ENCODE measurements around the gene BRINP3.

Gene BRINP3

DNA sequence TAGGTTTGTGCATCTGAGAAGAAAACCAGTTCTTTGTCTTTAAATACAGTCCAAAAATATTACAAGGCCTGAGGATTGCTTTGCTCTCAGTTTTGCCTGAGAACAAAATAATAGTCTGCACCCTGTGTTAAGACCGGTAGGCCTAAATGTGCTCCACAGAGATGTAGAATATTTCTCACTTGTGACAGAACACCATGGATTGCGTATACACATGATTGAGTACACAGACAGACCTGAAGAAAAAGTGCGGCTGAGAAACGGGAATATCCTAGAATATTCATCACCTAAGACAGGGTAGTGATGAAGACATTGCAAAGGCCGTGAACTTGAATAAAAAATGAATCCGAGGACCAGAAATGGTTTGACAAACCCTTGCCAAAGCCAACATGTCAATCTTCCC is 155.4 kb downstream of the BRINP3 start:
- DNase-seq (ENCODE audit: low read depth), result no peak

DNA sequence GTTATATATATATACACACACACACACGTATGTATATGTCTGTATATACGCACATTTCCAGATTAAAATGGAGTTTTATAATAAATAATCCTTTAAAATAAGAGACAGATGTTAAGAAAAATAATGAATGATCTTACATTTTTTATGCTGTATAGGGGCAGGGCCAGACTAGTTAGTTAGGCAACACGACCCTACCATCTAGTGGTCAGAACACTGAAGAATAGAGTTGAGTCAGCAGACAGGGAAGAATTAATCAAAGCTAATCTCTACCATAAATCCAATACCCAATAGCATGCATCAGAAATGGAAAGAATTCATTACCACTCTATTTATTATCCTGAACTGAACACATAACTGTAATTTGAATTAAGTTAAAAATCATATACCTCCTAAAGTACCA is 156.7 kb downstream of the BRINP3 start:
- DNase-seq (ENCODE audit: low read depth), result peak; percentile 22

DNA sequence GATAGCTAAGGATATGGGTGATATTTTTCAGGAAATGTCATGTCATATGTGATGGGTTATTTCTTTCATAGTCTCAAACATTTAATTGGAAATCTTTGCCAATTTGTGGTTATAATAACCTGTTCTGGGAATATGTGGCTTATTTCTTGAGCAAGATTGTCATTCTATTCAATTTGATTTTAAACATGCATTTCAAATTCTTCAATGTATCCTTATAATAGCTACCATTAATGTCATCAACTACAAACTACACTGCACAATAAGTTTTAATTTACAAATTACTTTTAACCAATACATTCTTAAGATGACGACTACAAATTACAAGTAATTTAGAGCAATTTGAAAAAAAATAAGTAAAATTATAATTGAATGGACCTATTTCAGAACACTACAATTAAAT is 164.9 kb downstream of the BRINP3 start:
- DNase-seq (ENCODE audit: low read depth), result no peak

DNA sequence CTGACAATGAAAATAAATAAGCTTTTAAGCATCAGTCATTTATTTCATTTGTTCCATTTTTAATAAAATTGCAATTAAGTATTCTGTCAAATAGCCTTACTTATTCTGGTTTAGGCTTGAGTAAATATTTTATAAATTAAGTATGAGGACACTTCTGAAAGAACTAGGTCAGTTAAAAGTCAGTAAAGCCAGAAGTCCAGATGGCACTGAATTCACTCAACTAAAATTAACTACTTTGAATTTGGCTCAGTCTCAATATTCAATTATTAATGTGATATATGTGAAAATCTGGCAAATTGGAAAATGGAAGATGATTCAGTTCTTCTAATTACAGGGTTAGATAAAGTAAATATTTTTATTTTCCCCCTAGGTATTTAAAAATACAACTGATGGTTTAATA is 174.2 kb downstream of the BRINP3 start:
- DNase-seq (ENCODE audit: low read depth), result no peak

DNA sequence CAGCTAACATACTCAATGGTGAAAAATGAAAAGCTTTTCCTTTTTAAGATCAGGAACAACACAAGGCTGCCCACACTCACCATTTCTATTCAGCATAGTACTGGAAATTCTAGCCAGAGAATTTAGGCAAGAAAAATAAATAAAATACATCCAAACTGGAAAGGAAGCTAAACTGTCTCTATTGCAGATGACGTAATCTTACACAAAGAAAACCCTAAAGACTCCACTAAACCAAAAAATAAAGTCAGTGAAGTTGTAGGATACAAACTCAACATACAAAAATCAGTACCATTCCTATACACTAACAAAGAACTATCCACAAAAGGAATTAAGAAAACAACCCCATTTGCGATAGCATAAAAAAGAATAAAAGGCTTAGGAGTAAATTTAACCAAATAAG is 181.2 kb downstream of the BRINP3 start:
- DNase-seq (ENCODE audit: low read depth), result no peak

DNA sequence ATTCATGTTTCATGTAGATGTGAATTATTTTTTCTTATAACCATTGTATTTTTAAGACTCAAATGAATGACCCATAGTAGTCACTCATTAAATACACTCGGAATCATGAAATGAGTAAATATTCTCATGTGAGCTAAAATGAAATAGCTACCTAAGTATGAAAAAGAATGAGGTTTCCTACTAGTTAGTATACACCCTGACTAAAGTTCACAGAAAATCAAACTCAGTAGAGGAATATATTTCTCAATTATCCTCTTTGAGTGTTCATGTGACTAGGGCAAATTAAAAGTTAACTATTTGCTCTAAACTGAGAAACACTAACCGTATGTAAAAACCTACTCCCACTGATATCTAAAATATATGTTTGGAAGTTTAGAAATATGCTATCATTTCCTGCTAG is 187.8 kb downstream of the BRINP3 start:
- no peak for DNase-seq (ENCODE audit: low read depth)

DNA sequence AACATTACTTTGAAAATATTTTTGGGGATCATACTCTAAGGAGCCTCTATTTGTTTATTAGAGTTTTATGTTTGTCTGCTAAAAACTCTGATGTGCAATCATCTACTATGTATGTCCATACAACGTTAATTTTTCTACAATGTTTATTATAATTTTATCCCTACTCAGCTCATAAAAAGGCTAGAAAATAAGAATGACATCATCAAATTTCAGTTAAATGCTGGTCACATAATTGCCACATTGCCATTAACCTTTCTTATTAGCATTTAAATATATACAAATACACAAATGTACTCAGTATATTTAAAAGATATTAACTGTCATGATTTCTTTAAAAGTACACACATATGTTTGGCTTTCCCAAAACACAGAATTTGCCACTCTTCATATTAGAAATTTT is 191.6 kb downstream of the BRINP3 start:
- no peak for DNase-seq (ENCODE audit: low read depth)

DNA sequence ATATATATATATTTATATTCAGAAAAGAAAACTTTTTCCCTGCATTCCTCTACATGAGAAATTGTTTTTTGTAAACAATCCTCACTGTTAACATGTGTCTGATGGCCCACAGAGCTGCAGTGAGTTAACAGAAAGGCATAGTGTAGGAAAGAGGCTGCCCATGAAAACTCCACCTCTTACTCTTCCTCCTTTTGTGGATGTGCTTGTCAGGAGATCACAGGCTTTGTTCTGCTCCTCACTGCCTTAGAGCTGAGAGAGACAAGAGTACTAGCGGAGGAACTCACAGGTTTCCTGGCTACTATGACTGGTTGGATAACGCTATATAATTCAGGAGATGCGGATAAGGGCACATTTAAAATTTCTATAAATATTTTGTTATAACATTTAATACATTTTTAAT is 200.6 kb downstream of the BRINP3 start:
- no peak for DNase-seq (ENCODE audit: low read depth)

DNA sequence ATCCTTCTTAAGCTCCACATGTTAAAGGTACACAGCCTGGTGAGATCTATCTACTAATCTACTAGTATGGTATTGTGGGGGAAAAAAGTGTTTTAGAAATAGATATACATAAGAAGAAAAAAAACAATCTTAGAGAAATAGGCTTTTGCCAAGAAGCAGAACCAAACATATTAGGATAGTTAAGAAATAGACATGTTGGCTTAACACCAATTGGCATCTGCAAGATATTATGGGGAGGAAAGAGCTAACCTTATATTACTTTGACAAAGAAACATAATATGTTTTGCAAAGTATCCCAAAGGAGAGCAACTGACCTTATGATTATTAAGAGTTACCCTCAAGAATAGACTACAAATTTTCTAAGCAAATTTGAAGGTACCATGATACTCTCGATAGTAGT is 202.9 kb downstream of the BRINP3 start:
- no peak for DNase-seq (ENCODE audit: low read depth)

DNA sequence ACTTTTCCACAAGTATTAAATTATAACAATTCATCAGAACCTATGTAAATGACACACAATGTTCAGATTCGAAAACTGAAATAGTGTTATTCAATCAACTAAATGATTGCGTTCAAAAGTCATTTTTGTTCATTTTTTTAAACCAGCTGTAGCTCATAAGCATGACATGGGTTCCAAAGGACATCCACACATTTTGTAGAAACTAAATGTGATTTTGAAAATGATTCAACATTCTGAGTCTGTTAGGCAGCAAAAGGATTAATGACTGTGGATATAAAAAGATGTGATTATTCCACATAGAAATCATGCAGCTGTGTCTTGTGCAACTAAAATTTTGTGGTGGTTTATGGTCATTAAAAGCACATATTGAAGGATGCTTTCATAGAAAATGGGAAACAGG is 204.5 kb downstream of the BRINP3 start:
- DNase-seq (ENCODE audit: low read depth), result no peak

DNA sequence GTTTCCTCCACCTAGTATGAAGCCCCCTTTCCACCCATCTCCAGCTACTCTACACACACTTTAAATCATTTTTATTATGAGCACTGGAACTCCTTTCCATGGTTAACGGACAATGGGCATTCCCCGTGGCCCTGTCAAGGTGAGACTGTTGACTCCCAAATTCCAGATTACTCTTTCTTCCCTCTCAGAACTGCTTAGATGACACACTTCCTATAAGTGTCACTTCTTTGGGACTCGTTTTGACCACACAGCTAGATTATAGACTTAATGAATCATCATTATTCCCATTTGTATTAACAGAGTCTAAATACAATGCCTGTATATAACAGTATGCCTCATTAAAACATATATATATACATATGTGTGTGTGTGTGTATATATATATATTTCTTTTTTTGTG is 215.1 kb downstream of the BRINP3 start:
- DNase-seq (ENCODE audit: low read depth), result no peak

DNA sequence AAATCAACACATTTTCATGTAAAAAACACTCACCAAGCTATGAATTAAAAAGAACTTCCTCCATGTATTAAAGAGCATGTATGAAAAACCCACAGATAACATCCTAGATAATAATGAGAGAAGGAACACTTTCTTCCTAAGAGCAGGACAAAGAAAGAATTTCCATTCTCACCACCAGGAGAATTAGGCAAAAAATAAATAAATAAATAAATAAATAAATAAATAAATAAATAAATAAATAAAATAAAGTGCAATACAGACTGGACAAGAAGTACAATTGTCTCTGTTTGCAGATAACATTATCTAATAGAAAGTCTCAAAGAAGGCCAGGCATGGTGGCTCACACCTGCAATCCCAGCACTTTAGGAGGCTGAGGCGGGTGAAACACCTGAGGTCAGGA is 218.2 kb downstream of the BRINP3 start:
- no peak for DNase-seq (ENCODE audit: low read depth)

DNA sequence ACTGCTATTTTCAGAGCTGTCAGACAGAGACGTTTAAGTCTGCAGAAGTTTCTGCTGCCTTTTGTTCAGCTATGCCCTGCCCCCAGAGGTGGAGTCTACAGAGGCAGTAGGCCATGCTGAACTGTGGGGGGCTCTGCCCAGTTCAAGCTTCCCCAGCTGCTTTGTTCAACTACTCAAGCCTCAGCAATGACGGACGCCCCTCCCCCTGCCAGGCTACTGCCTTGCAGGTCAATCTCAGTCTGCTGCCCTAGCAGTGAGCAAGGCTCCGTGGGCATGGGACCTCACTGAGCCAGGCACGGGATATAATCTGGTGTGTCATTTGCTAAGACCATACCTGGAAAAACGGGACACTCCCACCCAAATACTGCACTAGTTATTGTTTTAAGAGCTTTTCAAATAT is 219.7 kb downstream of the BRINP3 start:
- DNase-seq (ENCODE audit: low read depth), result no peak

DNA sequence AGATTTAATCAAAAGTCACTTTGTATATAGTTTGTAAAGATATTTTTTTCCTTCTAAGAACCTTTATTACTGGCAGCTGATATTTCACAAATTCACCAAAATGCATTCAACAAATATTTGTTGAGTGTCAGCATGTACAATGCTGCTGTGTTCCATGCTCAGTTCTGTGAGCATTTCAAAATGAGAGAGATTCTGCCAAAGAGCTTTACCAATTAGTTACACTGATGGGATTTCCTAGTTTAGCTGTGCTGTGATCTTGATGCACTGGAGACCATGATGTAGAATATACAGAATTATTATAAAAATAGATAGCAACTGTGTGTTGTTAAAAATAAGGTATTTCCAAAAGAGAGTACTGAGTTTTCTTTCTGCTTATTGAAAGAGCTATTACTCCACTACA is 225.6 kb downstream of the BRINP3 start:
- no peak for DNase-seq (ENCODE audit: low read depth)

DNA sequence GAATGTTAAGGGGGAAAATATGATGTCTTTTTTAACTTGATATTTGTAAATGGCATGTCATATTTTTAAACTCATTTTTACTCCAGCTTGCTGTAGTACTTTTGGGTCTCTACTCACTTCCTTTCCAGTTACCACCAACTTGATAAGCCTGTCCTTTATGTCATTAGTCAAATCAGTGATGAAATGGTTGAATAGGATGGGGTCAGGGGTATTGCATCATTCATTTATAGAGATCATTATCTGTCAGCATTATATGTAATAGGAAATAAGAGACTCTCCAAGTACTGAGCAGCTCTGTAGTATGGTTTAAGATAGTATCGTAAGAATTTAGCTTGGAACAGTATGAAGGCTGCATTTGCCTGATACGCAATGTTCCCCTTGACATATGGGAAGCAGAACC is 227.3 kb downstream of the BRINP3 start:
- no peak for DNase-seq (ENCODE audit: low read depth)

DNA sequence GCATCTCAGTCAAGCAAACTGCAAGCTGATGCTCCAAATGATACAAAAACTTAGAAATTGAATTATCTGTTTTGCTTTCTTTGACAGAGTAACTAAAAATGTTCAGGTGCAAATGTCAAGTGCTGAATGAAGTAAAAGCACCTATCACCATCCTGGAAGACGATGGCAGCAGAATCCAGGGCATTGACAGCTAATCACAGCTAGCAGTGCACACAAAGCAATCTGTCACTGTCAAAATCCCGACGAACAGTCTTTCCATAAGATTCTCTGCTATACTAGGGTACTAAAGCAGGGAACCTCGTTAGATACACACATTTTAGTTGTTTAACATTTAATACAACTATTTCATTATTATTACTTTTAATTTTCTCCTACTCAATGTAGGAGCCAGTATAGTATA is 233.3 kb downstream of the BRINP3 start:
- no peak for DNase-seq (ENCODE audit: low read depth)

DNA sequence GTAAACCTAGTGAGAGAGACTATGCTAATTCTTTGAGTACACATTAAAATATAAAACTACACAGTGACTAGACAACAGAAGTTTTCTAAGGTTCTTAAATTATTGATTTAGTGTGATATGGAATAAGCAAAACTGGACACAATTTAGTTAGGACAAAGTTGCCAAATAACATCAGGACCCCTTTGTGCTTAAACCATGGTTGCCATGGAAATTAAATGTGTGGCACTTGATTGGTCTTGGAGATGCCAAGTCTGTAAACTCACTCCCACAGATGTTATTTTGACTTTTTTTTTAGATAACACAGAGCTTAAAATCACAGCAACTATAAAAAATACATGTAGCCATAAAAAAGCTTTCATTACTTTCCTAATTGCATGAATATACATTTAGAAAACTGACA is 234.6 kb downstream of the BRINP3 start:
- DNase-seq (ENCODE audit: low read depth), result no peak

DNA sequence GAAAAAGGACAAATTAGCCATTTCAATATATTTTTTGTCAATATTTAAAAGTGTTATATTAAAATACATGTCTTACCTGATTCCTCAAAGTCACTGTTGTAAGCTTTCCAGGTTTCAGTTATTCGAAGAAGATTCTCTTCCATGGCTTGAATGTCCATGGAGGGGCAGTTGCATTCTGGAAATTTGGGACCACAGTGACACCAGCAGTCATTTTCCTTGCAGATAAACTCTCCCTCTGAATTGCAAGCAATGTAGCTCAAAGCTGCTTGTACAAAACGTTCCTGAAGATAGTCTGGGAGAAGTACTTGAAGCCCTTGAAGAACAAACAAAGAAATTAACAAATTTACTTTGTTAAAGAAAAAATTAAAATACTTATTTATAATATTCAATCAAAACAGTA is 251.7 kb downstream of the BRINP3 start:
- no peak for DNase-seq (ENCODE audit: low read depth)

DNA sequence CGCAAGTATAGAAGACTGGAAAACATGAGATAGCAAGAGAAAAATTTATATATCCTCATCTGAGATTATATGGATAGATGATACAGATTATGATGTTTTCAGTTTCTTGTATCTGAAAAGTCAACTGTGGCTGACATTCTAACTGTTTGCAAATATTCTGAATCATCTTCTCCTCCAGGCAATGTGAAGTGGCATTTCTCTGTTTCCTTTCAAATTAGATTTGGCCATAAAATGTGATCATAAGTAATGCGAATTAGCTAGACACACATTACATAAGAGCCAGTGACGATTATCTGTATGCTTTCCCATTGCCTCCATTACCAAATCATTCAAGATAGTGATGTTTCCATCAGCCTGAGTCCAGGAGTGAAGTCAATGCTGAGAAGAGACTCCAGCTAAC is 265.2 kb downstream of the BRINP3 start:
- DNase-seq (ENCODE audit: low read depth), result no peak

DNA sequence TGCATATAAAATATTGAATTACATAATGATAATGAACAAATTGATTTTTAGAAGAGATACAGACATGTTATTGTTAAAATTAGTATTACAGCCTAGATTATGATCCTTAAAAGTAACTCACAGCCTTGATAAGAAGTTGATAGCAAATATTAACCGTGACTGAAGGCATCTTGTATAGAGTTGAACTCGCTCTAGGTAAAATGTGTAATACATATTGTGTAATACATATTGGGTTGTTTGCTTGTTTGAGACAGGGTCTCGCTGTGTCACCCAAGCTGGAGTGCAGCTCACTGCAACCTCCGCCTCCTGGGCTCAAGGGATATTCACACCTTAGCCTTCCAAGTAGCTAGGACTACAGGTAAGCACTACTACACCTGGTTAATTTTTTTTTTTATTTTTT is 269.9 kb downstream of the BRINP3 start:
- DNase-seq (ENCODE audit: low read depth), result no peak

DNA sequence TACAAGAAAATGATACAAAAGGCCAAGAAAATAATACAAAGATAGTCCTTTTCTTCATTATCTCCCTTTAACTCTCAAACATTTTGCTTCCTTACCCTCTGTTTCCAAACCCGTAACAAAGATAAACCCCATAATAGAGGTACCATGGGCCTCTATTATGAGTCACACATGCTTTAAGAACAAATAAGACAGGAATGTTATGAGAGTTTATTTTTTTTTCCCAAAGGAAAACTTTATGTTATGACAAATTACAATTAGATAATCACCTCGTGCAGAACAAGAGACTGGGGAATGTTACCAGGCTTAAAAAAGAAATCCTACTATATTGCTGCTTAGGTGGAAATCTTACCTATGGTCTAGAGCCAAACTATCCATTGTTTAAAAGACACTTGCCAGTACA is 272.0 kb downstream of the BRINP3 start:
- DNase-seq (ENCODE audit: low read depth), result peak; percentile 22

DNA sequence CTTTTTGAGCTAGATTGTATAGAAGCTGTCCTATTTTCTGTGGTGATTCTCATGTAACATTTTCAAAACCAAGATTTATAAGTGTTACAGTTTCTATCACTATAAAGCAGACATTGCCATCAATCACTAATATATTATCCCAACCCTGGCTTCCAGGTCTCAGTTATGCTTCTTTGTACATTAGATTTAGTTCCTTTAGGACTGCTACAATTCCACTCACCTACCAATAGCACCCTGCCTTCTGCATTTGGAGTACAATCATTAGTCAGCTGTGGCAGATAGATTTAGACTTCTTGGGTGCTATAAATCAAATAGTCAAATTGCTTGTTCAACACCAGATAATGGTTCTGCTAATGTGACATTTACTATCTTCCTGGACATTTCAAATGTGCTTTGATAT is 281.6 kb downstream of the BRINP3 start:
- no peak for DNase-seq (ENCODE audit: low read depth)

DNA sequence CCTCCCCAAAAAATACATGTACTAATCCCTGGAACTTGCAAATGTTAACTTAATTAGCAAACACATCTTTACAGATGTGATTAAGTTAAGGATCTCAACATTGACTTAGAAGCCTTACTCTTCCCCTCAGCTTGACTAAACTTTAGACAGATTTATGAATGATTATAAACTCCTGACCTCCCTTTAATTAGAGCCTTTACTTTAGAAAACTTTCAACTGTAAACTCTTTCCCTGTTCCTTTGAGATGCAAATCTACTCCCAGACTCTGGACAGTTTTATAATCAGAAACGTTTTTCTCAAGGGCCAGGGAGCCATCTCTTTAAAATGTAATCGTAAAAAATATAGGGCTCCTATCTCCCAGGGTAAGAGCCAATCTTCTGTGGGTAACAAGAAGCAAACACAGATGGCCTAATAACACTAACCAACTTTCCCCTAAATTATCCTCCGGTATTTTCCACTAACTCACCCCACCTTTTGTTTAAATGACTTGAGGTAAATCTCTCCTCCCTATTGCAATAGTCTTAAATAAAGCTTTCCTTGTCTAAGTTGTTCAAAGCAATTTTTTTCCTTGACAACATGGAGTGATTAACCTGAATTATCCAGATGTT is 284.1 kb downstream of the BRINP3 start:
- DNase-seq (ENCODE audit: low read depth), result no peak

DNA sequence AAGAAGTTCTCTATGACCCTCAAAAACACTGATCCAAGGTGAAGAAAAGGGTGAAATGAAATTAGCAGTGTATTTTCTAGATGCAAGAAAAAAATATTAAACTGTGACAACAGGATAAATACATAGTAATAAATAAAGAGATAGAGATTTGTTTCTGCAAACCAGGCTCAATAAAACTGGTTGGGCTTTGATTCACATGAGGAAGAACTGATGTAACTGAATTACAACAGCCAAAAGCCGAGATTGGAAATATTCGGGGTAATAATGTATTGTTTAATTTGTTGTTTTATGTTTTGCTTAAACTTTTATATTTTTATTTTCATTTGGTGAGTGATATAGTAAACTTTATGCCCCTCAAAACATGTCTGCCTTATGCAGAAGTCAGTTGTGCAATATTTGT is 285.0 kb downstream of the BRINP3 start:
- no peak for DNase-seq (ENCODE audit: low read depth)

DNA sequence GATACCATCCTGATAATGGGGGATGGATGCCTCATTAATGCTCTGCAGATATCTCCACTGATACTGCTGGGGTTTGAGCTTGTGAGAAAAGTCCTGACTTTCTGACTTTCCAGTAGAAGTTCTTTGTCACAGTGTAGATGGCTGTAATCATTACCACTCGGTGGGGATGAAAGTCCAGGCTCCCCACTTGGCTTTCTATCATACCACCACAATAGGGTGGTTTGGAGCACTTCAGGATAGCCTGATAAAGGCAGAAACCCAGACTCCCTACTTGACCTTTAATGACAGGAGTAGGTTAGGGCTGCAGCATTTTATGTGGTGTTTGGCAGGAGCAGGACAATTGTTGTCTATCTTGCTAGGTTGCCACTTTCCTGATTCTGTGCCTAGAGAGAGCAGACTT is 294.1 kb downstream of the BRINP3 start:
- DNase-seq (ENCODE audit: low read depth), result no peak
